Loucy (cell line): ENCODE measurements around the gene ANAPC5.

ENCODE experiments used
- CTCF ChIP-seq: fragments of 200-600 bp; sonication (generic); conservative IDR thresholded peaks from 2 replicates; pipeline ENCODE4 v1.5.1; 2014; ENCODE audit warnings: mild to moderate bottlenecking, antibody characterized with exemption, low read length
- EZH2phosphoT487 ChIP-seq: fragments of 200-600 bp; IDR thresholded peaks from 2 replicates; pipeline ENCODE4 v1.6.1; 2018; ENCODE audit warnings: antibody characterized with exemption, mild to moderate bottlenecking, moderate library complexity, borderline replicate concordance

- TF ChIP-seq CTCF, result no peak
- no peak for TF ChIP-seq EZH2phosphoT487
These were observed 52.5 kb downstream of the ANAPC5 start for GRCh38 chr12:121299662-121300061.
